Limb (tissue), 2 donors: ENCODE results near the gene CYP2C19.
"Not testable (repeated sequence)": the region's sequence is repeated elsewhere in the genome, so short reads cannot be mapped to it uniquely, and the experiment has no call there.

ENCODE experiments used
- DNase-seq, 2 donors: peaks; one replicate each; pipeline ENCODE4 v3.0.0-alpha.2; 2016; ENCODE audit errors: extremely low spot score in 2 of 2

The CYP2C19 gene

DNA sequence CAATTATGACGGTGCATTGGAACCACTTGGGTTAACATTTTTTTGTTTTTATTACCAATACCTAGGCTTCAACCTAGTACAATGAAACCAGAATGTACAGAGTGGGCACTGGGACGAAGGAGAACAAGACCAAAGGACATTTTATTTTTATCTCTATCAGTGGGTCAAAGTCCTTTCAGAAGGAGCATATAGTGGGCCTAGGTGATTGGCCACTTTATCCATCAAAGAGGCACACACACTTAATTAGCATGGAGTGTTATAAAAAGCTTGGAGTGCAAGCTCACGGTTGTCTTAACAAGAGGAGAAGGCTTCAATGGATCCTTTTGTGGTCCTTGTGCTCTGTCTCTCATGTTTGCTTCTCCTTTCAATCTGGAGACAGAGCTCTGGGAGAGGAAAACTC is at the start of gene CYP2C19:
TSS of gene CYP2C19 (plus strand) at position 289 of the 400 bp plus-strand sequence. CDS start at position 314, 25 bp downstream.
- no peak for DNase-seq

DNA sequence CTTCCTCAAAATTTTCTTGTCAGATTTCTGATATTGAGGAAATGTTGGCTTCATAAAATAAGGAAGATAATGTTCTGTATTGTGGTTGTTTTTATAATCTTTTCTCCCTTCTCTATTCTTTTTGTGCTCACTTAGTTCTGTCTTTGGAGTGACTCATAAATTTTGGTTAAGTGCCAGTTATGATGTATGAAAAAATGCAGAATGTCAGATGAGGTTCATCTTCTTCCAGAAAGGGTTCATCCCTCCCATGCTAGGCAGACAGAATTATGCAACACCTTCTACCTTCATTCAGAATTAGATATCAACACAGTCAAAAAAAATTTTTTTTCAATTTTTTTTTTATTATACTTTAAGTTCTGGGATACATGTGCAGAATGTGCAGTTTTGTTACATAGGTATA is 36.6 kb upstream of the CYP2C19 start:
- DNase-seq, result no peak

DNA sequence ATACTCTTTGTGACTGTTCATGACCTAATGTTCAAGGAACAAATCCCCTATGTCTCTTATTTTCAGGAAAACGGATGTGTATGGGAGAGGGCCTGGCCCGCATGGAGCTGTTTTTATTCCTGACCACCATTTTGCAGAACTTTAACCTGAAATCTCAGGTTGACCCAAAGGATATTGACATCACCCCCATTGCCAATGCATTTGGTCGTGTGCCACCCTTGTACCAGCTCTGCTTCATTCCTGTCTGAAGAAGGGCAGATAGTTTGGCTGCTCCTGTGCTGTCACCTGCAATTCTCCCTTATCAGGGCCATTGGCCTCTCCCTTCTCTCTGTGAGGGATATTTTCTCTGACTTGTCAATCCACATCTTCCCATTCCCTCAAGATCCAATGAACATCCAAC is 27.3 kb upstream of the CYP2C19 start:
- no peak for DNase-seq

DNA sequence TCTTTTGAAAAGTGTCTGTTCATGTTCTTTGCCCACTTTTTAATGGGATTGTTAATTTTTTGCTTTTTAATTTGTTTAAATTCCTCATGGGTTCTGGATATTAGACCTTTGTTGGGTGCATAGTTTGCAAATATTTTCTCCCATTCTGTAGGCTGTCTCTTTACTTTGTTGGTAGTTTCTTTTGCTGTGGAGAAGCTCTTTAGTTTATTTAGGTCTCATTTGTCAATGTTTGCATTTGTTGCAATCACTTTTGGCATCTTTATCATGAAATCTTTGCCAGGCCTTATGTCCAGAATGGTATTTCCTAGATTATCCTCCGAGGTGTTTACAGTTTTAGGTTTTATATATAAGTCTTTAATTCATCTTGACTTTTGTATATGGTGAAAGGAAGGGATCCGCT is 23.9 kb upstream of the CYP2C19 start:
- DNase-seq, result no peak

DNA sequence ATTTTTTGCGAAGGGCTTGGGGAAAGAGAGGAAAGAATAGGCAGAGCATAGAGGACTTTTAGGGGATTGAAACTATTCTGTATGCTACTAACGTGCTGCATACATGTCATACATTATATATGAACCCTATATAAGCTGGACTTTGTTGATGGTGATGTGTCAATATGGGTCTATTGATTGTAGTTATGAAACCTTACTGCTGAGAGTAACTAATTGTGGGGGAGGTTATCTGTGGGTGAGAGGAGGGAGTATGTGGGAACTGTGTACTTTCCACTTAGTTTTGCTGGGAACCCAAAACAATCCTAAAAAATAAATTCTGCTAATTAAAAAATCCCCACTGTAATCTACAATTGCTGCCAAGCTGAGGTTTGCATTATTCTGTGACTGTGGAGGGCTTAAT is 15.3 kb upstream of the CYP2C19 start:
- no peak for DNase-seq

DNA sequence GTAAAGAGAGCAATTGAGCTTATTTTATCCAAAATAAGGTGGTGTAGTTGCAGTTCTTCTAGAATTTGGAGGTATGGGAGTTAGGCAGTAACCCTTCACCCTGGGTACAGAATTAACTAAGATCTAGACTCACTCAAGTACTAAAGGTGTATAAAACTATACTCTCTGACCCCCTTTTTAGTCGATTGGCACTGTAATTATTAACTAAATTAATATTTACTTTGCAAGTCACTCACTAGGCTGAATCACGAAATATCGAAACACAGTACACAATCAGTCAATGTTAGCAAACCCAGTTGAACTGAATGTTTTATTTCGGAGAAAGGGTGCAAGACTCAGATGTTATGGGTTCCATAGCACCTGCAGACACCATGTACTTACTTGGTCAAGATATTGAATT is 14.6 kb upstream of the CYP2C19 start:
- no peak for DNase-seq

DNA sequence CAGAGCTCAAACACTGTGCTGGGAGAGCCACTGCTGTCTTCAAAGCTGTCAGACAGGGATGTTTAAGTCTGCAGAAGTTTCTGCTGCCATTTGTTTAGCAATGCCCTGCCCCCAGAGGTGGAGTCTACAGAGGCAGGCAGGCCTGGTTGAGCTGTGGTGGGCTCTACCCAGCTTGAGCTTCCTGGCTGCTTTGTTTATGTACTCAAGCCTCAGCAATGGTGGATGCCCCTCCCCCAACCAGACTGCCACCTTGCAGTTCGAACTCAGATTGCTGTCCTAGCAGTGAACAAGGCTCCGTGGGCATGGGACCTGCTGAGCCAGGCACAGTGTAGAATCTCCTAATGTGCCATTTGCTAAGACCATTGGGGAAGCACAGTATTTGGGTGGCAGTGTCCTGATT is 4.6 kb upstream of the CYP2C19 start:
- no peak for DNase-seq

DNA sequence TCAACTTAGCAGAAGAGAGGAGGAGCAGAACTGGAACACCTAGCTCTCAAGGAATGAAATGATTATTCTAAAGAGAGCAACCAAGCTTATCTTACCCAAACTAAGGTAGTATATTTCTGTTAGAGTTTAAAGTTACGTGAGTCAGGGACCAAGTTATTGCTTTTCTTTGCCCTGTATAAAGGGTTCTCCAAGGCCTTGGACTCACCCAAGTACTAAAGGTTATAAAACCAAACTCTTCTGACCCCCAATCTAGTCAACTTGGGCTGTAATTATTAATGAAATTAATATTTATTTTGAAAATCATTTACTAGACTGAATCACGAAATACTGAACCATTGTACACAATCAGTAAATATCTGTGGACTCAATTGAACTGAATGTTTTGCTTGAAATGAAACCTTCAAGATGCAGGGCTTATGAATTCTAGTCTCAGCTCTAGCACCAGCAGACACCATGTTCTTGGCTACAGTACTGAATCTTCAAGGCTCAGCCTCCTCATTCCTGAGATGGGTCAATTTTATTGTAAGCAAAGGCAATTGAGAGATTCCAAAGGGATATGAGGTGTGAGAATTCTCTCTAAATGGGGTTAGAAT is 1.8 kb upstream of the CYP2C19 start:
- DNase-seq, result no peak

DNA sequence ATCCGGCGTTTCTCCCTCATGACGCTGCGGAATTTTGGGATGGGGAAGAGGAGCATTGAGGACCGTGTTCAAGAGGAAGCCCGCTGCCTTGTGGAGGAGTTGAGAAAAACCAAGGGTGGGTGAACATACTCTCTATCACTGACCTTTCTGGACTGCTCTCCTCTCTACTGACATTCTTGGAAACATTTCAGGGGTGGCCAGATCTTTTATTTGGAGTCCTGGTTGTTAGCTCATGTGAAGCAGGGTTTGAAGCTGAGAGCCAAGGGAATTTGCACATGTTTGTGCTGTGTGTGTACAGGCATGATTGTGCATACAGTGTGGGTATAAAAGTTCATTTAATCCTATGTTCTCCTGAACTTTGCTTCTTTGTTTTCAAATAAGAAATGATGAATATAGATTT is 12.9 kb downstream of the CYP2C19 start:
- not testable (repeated sequence) for DNase-seq

DNA sequence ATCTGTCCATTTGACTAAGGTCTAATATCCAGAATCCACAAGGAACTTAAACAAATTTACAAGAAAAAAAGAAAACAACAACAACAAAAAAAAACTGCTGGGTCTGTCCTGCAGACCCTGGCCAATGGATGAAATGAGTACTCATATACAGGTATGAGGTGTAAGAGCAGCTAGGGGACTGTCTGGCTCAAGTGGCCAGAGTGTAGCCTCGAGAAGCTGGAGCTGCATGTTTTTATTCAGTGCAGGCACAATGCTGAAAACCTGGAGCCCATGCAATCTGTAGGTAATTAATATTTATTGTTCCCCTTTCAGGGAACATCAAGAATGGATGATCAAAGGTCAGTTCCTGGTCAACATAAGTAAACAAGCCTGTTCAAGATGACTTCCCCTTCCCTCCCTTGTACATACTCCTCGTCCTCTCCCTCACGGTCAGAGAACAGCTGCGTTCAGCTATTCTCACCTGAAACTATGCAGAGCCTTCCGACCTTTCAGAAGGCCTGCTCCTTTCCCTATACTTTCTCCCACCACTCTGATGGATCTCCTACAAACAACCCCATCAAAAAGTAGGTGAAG is 15.5 kb downstream of the CYP2C19 start:
- no peak for DNase-seq

DNA sequence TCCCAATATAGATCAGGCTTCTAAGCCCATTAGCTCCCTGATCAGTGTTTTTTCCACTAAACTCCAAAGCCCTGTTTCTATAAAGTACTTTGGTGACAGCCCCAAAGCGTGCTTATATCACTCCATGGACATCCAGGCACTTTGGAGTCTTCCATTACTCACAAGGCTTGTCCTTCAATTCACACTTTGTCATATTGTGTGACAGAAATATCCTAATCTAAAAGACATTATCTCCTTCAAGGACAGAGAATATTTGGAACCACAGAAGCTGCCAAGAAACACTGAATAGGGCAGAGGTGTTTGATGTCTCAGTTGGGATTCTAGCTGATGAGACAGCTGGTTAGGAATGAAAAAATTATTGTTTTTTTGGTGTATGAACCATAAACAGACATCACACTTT is 18.4 kb downstream of the CYP2C19 start:
- DNase-seq, result no peak

DNA sequence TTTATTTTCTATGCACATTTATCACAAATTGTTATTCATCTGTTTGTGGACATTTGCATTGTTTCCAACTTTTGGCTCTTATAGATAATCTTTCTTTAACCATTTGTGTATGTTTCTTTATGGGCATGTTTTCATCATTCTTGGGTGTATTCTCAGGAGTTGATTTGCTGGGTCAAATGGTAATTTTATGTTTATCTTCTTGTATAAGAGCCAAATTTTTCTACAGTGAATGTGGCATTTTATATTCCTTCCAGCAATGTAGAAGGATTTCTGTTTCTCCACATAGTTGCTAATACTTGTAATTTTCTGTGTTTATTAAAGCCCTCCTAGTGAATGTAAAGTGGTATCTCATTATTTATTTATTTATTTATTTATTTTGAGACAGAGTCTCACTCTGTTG is 21.8 kb downstream of the CYP2C19 start:
- no peak for DNase-seq

DNA sequence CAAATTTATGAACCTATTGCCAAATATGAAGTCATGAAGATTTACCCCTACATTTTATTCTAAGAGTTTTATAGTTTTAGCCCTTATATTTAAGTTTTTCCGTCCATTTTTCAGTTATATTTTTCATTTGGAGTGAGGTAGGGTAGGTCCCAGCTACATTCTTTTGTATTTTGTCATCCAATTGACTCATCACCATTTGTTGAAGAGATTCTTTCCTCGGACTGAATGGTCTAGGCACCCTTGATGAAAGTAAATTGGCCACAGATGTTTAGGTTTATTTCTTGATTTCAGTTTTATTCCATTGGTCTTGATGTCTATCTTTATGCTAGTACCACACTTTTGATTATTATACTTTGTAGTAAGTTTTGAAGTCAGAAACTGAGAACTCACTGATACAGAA is 22.7 kb downstream of the CYP2C19 start:
- no peak for DNase-seq

DNA sequence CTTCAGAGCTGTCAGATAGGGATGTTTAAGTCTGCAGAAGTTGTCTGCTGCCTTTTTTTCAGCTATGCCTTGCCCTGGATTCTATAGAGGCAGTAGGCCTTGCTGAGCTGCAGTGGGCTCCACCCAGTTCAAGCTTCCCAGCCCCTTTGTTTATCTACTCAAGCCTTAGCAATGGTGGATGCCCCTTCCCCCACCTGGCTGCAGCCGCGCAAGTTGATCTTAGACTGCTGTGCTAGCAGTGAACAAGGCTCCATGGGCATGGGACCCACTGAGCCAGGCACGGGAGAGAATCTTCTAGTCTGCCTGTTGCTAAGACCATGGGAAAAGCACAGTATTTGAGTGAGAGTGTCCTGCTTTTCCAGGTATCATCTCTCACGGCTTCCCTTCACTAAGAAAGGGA is 38.1 kb downstream of the CYP2C19 start:
- not testable (repeated sequence) for DNase-seq

DNA sequence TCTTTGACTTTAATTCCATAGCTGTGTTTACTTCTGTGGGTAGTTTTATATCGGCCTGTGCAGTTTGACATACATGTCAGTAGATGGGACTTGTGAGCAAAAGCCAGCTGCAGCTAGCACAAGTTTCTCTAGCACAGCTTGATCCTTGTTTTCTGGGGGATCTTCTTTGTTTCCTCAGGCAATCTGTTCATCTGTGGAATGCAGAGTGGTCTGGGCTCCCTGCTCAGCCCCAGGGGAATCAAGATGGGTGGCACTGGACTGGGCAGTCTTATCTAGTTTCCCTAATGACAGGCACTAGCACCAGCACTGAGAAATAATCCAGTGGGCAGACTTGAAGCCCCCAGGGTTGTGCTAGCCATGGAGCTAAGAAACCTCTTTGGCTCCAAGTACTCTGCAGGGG is 40.8 kb downstream of the CYP2C19 start:
- DNase-seq, result no peak

DNA sequence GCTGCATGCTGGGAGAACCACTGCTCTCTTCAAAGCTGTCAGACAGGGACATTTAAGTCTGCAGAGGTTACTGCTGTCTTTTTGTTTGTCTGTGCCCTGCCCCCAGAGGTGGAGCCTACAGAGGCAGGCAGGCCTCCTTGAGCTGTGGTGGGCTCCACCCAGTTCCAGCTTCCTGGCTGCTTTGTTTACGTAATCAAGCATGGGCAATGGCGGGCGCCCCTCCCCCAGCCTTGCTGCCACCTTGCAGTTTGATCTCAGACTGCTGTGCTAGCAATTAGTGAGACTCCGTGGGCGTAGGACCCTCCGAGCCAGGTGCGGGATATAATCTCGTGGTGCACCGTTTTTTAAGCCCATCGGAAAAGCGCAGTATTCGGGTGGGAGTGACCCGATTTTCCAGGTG is 67.5 kb downstream of the CYP2C19 start:
- DNase-seq, result not testable (repeated sequence)

DNA sequence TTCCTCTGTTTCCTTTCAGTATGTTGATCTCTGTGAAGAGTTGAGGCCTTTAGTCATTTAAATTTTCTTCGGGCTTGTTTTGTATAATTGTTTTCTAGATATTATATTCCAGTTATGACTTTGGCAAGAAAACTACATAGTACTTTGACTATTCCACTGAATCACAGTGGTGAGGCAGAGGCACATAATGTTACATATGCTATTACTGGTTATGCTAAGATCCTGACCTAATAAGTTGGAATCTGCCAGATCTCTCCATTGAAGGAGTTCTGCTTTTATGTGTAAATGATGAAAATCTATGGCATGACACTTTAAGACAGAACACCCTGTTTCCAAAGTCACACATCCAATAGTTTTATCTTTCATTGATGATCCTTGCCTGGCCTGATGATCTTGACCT is 83.7 kb downstream of the CYP2C19 start:
- no peak for DNase-seq

DNA sequence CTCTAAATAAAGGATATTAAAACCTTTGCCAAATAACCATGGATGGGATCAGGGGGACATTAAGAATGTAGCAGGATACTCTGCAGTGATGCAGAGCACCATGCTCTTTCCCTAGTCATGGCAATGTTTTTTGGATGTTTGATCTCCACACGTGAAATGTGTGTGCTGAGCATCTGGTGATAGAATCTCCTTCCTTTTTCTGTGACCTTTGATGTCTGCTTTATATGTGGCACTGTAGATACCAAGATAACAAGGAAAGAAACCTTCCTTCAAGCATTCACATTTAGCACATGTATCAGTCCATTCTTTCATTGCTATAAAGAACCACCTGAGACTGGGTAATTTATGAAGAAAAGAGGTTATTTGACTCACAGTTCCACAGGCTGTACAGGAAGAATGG is 88.3 kb downstream of the CYP2C19 start:
- DNase-seq, result no peak

DNA sequence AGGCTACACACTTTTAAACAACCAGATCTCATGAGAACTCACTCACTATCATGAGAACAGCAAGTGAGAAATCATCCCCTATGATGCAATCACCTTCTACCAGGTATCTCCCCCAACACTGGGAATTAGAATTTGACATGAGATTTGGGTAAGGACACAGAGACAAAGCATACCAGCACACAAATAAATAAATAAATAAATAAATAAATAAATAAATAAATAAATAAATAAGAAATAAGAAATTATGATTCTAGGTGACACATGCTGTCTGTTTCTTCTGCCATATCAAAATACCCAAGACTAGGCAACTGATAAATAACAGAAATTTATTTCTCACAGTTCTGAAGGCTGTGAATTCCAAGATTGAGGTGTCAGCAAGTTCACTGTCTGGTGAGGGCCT is 88.8 kb downstream of the CYP2C19 start:
- no peak for DNase-seq

DNA sequence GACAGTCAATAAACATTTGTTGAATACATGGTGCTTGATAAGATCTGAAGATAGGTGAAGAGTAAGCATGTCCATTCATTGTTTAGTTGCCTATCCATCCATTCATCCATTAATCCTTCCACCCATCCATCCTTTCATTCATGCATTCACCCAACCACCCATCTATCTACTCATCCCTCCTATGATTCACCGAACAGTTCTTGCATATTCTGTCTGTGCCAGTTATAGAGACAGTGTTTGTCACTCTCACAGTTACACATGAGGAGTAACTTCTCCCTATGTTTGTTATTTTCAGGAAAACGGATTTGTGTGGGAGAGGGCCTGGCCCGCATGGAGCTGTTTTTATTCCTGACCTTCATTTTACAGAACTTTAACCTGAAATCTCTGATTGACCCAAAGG is 90.0 kb downstream of the CYP2C19 start:
- DNase-seq, result no peak

DNA sequence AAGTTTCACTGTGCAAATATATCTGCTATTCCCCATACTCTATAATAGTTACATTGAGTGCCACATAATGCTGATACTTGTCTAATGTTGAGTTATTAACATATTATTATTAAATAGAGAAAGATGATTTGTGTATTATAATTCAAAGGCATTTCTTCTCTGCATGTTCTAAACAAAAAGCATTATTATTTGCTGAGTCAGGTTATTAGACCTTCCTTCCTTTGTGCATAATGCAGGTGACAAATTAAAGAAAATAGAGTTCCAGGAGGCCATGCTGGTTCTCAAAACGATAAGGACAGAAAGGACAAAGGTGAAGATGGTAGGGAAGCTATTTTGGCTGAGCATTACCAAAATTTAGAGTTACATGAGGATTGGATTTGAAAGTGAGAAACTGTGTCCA is 90.6 kb downstream of the CYP2C19 start:
- no peak for DNase-seq

DNA sequence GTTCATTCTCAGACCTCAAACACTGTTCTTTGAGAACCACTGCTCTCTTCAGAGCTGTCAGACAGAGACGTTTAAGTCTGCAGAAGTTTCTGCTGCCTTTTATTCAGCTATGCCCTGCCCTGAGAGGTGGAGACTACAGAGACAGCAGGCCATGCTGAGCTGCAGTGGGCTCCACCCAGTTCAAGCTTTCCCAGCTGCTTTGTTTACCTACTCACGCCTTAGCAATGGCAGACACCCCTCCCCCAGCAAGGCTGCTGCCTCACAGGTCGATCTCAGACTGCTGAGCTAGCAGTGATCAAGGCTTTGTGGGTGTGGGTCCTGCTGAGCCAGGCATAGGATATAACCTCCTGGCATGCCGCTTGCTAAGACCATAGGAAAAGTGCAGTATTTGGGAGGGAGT is 95.5 kb downstream of the CYP2C19 start:
- DNase-seq, result no peak

DNA sequence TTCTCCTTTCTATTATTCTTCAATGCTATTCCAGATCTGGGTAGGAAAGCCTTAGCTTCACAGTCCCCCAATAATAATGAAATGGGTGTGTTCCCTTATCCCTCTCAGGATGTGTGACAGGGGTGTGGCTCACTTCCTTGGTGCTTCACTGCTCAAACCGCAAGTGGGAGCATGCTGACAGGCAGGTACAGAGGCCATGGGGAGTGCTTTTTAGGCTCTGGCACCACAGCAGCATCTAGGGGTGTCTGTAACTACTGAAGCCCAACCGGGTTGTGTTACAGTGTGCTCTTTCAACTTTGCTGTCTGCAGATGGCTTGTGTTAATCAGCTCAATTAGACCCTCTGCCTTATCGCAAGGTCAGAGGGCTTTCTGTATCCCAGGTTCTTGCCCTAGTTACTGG is 96.6 kb downstream of the CYP2C19 start:
- no peak for DNase-seq

DNA sequence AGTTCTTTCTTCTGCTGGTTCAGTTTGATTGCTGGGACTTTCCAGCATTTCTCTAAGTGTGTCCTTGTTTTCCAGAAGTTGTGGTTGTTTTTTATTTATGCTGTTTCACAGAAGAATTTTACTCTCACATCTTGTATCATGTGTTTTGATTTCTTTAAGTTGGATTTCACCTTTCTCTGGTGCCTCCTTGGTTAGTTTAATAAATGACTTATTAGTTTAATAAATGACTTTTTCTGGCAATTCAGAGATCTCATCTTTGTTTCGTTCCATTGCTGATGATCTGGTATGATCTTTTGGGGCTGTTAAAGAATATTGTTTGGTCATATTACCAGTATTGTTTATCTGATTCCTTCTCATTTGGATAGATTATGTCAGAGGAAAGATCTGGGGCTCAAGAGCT is 116.2 kb downstream of the CYP2C19 start:
- no peak for DNase-seq
